Ovary (tissue), 3 donors: ENCODE data around the gene GULP1.

ENCODE experiments used
- EP300 ChIP-seq: sonication (generic); formaldehyde crosslinking; IDR thresholded peaks from one replicate; pipeline ENCODE4 v1.6.1; 2017; ENCODE audit warnings: antibody characterized with exemption
- POLR2A ChIP-seq: fragments of 450-650 bp; IDR thresholded peaks from one replicate; pipeline ENCODE4 v1.6.1; 2017; ENCODE audit warnings: antibody characterized with exemption, mild to moderate bottlenecking, moderate library complexity
- TF ChIP-seq, protein P1 (sequence below), 3 donors: fragments of 450-650 bp in 2 of 3; fragments of 200-600 bp in 1 of 3; IDR thresholded peaks; one replicate each; pipeline versions ENCODE4 v1.5.1 to v1.8.0; 2016 to 2022; ENCODE audit warnings: antibody characterized with exemption in 3 of 3, mild to moderate bottlenecking in 1 of 3
- donor health status: DM: no; HTN: no; CAD: no.

- TF ChIP-seq POLR2A, result no peak
- TF ChIP-seq, protein P1, sequence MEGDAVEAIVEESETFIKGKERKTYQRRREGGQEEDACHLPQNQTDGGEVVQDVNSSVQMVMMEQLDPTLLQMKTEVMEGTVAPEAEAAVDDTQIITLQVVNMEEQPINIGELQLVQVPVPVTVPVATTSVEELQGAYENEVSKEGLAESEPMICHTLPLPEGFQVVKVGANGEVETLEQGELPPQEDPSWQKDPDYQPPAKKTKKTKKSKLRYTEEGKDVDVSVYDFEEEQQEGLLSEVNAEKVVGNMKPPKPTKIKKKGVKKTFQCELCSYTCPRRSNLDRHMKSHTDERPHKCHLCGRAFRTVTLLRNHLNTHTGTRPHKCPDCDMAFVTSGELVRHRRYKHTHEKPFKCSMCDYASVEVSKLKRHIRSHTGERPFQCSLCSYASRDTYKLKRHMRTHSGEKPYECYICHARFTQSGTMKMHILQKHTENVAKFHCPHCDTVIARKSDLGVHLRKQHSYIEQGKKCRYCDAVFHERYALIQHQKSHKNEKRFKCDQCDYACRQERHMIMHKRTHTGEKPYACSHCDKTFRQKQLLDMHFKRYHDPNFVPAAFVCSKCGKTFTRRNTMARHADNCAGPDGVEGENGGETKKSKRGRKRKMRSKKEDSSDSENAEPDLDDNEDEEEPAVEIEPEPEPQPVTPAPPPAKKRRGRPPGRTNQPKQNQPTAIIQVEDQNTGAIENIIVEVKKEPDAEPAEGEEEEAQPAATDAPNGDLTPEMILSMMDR (IDR thresholded peaks at IDR 0.05), result peak; percentile 58 to 65 (median 64)
- TF ChIP-seq EP300, result no peak
Measured at GRCh38 chr2:188291617-188292347, at the start of gene GULP1.
